Measurements from ENCODE around the gene UEVLD.
A peak's percentile ranks its signal among the peaks of the same experiment; 100 is the strongest.

UEVLD gene

GRCh38 chr11:18498039-18498438 is 90.5 kb downstream of the UEVLD start:
- no peak for DNase-seq (ENCODE audit: low spot score)

- no peak for DNase-seq (ENCODE audit: low spot score)
Measured at GRCh38 chr11:18495703-18496102, 92.8 kb downstream of the UEVLD start.

- no peak for DNase-seq (ENCODE audit: low spot score)
Measured at GRCh38 chr11:18495271-18495670, 93.3 kb downstream of the UEVLD start.

- no peak for DNase-seq (ENCODE audit: low spot score)
Measured at GRCh38 chr11:18493310-18493709, 95.2 kb downstream of the UEVLD start.

GRCh38 chr11:18492888-18493287 is 95.6 kb downstream of the UEVLD start:
- DNase-seq (ENCODE audit: low spot score) = no peak

GRCh38 chr11:18491924-18492323 is 96.6 kb downstream of the UEVLD start:
- DNase-seq (ENCODE audit: low spot score) = no peak

- DNase-seq (ENCODE audit: low spot score) = peak; percentile 25
Measured at GRCh38 chr11:18490736-18491485, 97.6 kb downstream of the UEVLD start.

GRCh38 chr11:18490319-18490718 is 98.2 kb downstream of the UEVLD start:
- no peak for DNase-seq (ENCODE audit: low spot score)

GRCh38 chr11:18485913-18486528 is 102.5 kb downstream of the UEVLD start:
- DNase-seq (ENCODE audit: low spot score) = no peak
